Heart left ventricle (tissue), 16 donors: ENCODE data around the gene ATP2C1. TPM values are rescaled to one million over a fixed set of nuclear protein-coding genes. Genes with fewer than 3 reads are reported as not detected.

Experiments
- ATAC-seq, 4 donors: fragments of 200-7000 bp; cut with Tn5 transposase; one replicate each; pipeline ENCODE4 v1.9.1; 2020 to 2022; ENCODE audit warnings: moderate library complexity in 4 of 4, mild to moderate bottlenecking in 3 of 4, moderate number of reproducible peaks in 1 of 4
- DNase-seq, 5 donors: peaks; one replicate each; pipeline ENCODE4 v3.0.0-alpha.2; 2020
- H3K27ac ChIP-seq, 12 donors: fragments of 200-600 bp; sonication (generic) in 4 of 12; one replicate each; pipeline versions ENCODE4 v1.5.0 to v1.8.0; 2016 to 2022; ENCODE audit warnings: mild to moderate bottlenecking in 2 of 12
- H3K27me3 ChIP-seq, 9 donors: fragments of 200-600 bp; sonication (generic) in 2 of 9; one replicate each; pipeline versions ENCODE4 v1.5.1 to v1.8.0; 2016 to 2022; ENCODE audit warnings: mild to moderate bottlenecking in 3 of 9
- H3K36me3 ChIP-seq, 9 donors: fragments of 200-600 bp; sonication (generic) in 2 of 9; one replicate each; pipeline versions ENCODE4 v1.5.0 to v1.8.0; 2018 to 2022; ENCODE audit warnings: mild to moderate bottlenecking in 2 of 9
- H3K4me1 ChIP-seq, 12 donors: fragments of 200-600 bp; sonication (generic) in 4 of 12; one replicate each; pipeline versions ENCODE4 v1.5.0 to v1.8.0; 2016 to 2022; ENCODE audit warnings: mild to moderate bottlenecking in 3 of 12
- H3K4me3 ChIP-seq, 12 donors: fragments of 200-600 bp; sonication (generic) in 4 of 12; one replicate each; pipeline versions ENCODE4 v1.5.0 to v1.8.0; 2017 to 2022; ENCODE audit warnings: mild to moderate bottlenecking in 9 of 12, moderate library complexity in 4 of 12
- H3K9me3 ChIP-seq, 12 donors: fragments of 200-600 bp; sonication (generic) in 4 of 12; one replicate each; pipeline versions ENCODE4 v1.5.0 to v1.8.0; 2016 to 2022; ENCODE audit warnings: mild to moderate bottlenecking in 1 of 12
- POLR2A ChIP-seq, 2 donors: fragments of 450-650 bp; IDR thresholded peaks; one replicate each; pipeline ENCODE4 v1.6.1; 2017; ENCODE audit warnings: antibody characterized with exemption in 2 of 2, mild to moderate bottlenecking in 2 of 2, moderate library complexity in 2 of 2
- WGBS, 4 donors: extraction: QIAGEN DNeasy Blood & Tissue Kit in 2 of 4; methylation state at CpG; one replicate each; pipeline versions ENCODE4 v1.1.5 to v1.1.7; 2013 to 2018; 5-methylcytosine and 5-hydroxymethylcytosine counted together
- intact Hi-C, 10 donors: fragments of 100-400 bp; cut with DNase I; formaldehyde crosslinking; loops; one replicate each; pipeline versions ENCODE4 v1.11.1 to v1.14.2; 2022
- polyA plus RNA-seq, 2 donors: library from polyadenylated mRNA; stranded (reverse); fragments of 200-250 nt; gene quantifications; one replicate each; pipeline ENCODE4 v1.2.3, GENCODE V29; 2013
- total RNA-seq, 9 donors: library from RNA; depleted of rRNA in 2 of 9; stranded (reverse); fragments of >200 nt in 2 of 9; fragmentation: NEBNext Ultra II Directional in 3 of 9; extraction: Animal tissue kit (Norgen Biotek cat#: 25700) in 3 of 9; gene quantifications; one replicate each; pipeline versions ENCODE4 v1.1.0 to v1.2.4, GENCODE V29; 2016 to 2023
- TF ChIP-seq, protein P1 (sequence below), 12 donors: fragments of 200-600 bp; sonication (generic) in 4 of 12; IDR thresholded peaks; one replicate each; pipeline versions ENCODE4 v1.5.0 to v1.8.0; 2018 to 2022; ENCODE audit warnings: antibody characterized with exemption in 12 of 12, mild to moderate bottlenecking in 5 of 12
- donor health status: ischemic (EF 13 %, LVEDD 7.1; RV severe dilation, severe dysfunction).
- donor health status: healthy with polysubstance abuse.
- donor health status: DM: no; HTN: yes; CAD: no.
- donor health status: DM: no; HTN: no; CAD: no.
- donor health status: ischemic (EF 25% LVEDD 6.9; RV normal size, moderate dysfunction).
- donor health status: ischemic (EF 25% LVEDD 5.7; RV mildly dilated, moderate dysfunction).
- donor health status: healthy.
- donor health status: DM: yes; HTN: yes; CAD: no.
- donor health status: ischemic (EF 35%, LVEDD 5.7; RV mildly dilated, moderate dysfunction).
- donor health status: nonischemic (EF 11% LVEDD 7.7; RV severe dilation, severe dysfunction).
- donor health status: DM: yes; HTN: yes; CAD: no.
- donor health status: PGD.
- donor health status: ischemic (EF 29% LVEDD 5.4; RV normal size, mild dysfunction).
- donor health status: nonischemic (EF 23%, LVEDD 6.1; RV moderate dilation, normal function).

Gene ATP2C1
- total and polyA plus RNA-seq, 11 donors, result 26.1 to 74.4 (median 60.1) TPM

GRCh38 chr3:131028844-131029243 lies 135.0 kb downstream of the ATP2C1 start:
- Histone ChIP-seq H3K36me3 (peaks cover 0 to 18% (median 4%) of the 10 kb centered on the region in 9 donors), H3K4me1 (peaks cover 0 to 27% (median 13%) of the 10 kb centered on the region in 12 donors), H3K27me3 (no peaks in the 10 kb centered on the region), H3K27ac (no peak overlapping the region), H3K4me3 (no peak overlapping the region), H3K9me3 (no peaks in the 10 kb centered on the region)
- TF ChIP-seq, protein P1, sequence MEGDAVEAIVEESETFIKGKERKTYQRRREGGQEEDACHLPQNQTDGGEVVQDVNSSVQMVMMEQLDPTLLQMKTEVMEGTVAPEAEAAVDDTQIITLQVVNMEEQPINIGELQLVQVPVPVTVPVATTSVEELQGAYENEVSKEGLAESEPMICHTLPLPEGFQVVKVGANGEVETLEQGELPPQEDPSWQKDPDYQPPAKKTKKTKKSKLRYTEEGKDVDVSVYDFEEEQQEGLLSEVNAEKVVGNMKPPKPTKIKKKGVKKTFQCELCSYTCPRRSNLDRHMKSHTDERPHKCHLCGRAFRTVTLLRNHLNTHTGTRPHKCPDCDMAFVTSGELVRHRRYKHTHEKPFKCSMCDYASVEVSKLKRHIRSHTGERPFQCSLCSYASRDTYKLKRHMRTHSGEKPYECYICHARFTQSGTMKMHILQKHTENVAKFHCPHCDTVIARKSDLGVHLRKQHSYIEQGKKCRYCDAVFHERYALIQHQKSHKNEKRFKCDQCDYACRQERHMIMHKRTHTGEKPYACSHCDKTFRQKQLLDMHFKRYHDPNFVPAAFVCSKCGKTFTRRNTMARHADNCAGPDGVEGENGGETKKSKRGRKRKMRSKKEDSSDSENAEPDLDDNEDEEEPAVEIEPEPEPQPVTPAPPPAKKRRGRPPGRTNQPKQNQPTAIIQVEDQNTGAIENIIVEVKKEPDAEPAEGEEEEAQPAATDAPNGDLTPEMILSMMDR (IDR thresholded peaks at IDR 0.05), result no peak
- no peak for TF ChIP-seq POLR2A (IDR thresholded peaks at IDR 0.05)
- DNase-seq (no peak), ATAC-seq (no peak)
- WGBS, 4 donors, result 88 to 91% (median 89%) methylated on average over 3 of the region's 3 CpGs
- intact Hi-C loops, result loop anchor here in 3 of 10 donors (5.0 to 10.0 kb wide), 4 partner anchors 353 to 1006 kb away; partner anchors contain the start of genes NUDT16 (in 2 of the 3), CPNE4 (in 1 of the 3) and MRPL3 (in 1 of the 3)

- no peak overlapping the region for H3K27ac ChIP-seq
- ATAC-seq (no peak), DNase-seq (no peak)
- intact Hi-C loops, result loop anchor here in 2 of 10 donors (10.0 kb wide), 3 partner anchors 353 to 1143 kb away; partner anchors contain the start of genes MRPL3 (in 1 of the 2) and NUDT16 (in 1 of the 2)
- no peaks in the 10 kb centered on the region for H3K9me3 ChIP-seq
- no peak overlapping the region for H3K4me3 ChIP-seq
- WGBS, 4 donors, result 61 to 92% (median 79%) methylated on average over 3 of the region's 3 CpGs
- no peak for TF ChIP-seq POLR2A (IDR thresholded peaks at IDR 0.05)
- TF ChIP-seq, protein P1 (IDR thresholded peaks at IDR 0.05), result no peak
- peaks cover 0 to 12% (median 0%) of the 10 kb centered on the region in 9 donors for H3K36me3 ChIP-seq
- H3K27me3 ChIP-seq, result no peaks in the 10 kb centered on the region
- peaks cover 0 to 8% (median 2%) of the 10 kb centered on the region in 12 donors for H3K4me1 ChIP-seq
Measured at GRCh38 chr3:131031660-131032059, 137.8 kb downstream of the ATP2C1 start.

DNA sequence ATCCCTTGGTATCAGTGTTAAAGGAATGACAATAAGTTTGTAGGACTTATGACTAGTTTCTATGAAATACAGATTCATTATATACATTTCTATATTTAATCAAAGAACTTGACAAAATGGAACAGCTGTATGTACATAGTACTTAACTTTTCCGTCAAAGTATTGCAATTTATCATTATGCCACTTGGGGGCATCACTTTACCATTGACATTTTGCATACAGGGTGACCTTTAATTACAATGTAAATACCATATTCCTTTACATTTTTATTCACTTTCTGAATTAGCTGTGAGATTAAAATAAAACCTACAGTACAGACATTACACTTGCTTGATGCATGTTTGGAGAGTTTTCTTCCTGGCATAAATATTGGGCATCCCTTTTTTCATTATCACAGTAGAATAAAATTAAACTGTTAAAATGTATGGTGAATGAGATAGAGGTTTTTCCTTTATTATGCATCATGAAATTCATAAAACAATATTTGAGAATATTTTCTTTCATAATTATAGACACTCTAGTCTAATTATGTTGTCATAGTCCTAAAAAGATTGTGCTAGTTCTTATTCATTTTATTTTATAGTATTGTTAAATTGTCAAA lies 139.7 kb downstream of the ATP2C1 start:
- H3K36me3 ChIP-seq, result peaks cover 0 to 12% (median 0%) of the 10 kb centered on the region in 9 donors
- DNase-seq, result no peak
- ATAC-seq, result no peak
- H3K27ac ChIP-seq, result no peak overlapping the region
- H3K4me3 ChIP-seq, result no peak overlapping the region
- TF ChIP-seq POLR2A (IDR thresholded peaks at IDR 0.05), result no peak
- TF ChIP-seq, protein P1 (IDR thresholded peaks at IDR 0.05), result peak; percentile 49 to 73 (median 62)
- H3K27me3 ChIP-seq, result no peaks in the 10 kb centered on the region
- 24 to 30% (median 26%) methylated on average over 1 of the region's 1 CpG for WGBS, 4 donors
- no peaks in the 10 kb centered on the region for H3K9me3 ChIP-seq
- H3K4me1 ChIP-seq, result no peaks in the 10 kb centered on the region
- intact Hi-C loops, result loop anchor here in 2 of 10 donors (10.0 kb wide), 3 partner anchors 351 to 1141 kb away; partner anchors contain the start of genes MRPL3 (in 1 of the 2) and NUDT16 (in 1 of the 2)

GRCh38 chr3:131036200-131036816 lies 142.4 kb downstream of the ATP2C1 start:
- Histone ChIP-seq H3K27ac (no peak overlapping the region), H3K36me3 (peaks cover 0 to 2% (median 0%) of the 10 kb centered on the region in 9 donors), H3K4me3 (no peak overlapping the region), H3K9me3 (no peaks in the 10 kb centered on the region), H3K27me3 (no peaks in the 10 kb centered on the region), H3K4me1 (no peaks in the 10 kb centered on the region)
- WGBS, 4 donors, result 38 to 88% (median 79%) methylated on average over 1 of the region's 1 CpG
- ATAC-seq (peak in 2 of 4 donors; percentile 57 to 66), DNase-seq (no peak)
- intact Hi-C loops, result loop anchor here in 2 of 10 donors (10.0 kb wide), 3 partner anchors 348 to 1138 kb away; partner anchors contain the start of genes MRPL3 (in 1 of the 2) and NUDT16 (in 1 of the 2)
- no peak for TF ChIP-seq POLR2A (IDR thresholded peaks at IDR 0.05)
- TF ChIP-seq, protein P1 (IDR thresholded peaks at IDR 0.05), result no peak
